SKM-1 treated with dmso at 0.1 percent for 144 hours (cell line): Measurements from ENCODE around the gene PPM1F.
A peak's percentile ranks its signal among the peaks of the same experiment; 100 is the strongest.

Source experiments
- DNase-seq: peaks from one replicate; lab custom pipeline; 2025; ENCODE audit not compliant: unreplicated experiment; lab: John Stamatoyannopoulos, UW

Gene PPM1F

GRCh38 chr22:21952586-21953571, at the start of gene PPM1F:
TSS of gene PPM1F (minus strand) at chr22:21952848. CDS start at chr22:21946048, 6,800 bp downstream.
- peak; percentile 77 for DNase-seq

GRCh38 chr22:22001664-22002525, 49.2 kb upstream of the PPM1F start:
- no peak for DNase-seq

- DNase-seq: no peak
These were observed 46.1 kb upstream of the PPM1F start for GRCh38 chr22:21998595-21999247.

- peak; percentile 21 for DNase-seq
These were observed 43.6 kb upstream of the PPM1F start for GRCh38 chr22:21996175-21996720.

DNA sequence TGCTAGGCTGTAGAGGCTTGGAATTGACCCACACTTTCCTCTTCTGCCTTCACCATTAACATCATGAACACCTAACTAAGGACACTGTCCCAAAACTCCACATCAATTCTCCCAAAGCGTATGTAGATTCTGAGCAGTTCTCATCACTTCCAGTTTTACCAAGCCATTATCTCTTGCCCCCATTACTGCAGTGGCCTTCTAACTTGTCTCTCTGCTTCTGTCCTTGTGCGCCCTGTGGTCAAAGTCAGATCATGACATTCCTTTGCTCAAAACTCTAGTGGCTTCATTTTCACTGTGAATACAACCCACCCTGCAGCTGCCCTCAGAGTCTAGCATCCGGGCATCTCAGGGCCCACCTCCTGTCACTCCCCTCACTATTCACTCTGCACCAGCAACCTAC, 43.0 kb upstream of the PPM1F start:
- DNase-seq: no peak

- DNase-seq: no peak
These were observed 42.3 kb upstream of the PPM1F start for GRCh38 chr22:21994881-21995444.

DNA sequence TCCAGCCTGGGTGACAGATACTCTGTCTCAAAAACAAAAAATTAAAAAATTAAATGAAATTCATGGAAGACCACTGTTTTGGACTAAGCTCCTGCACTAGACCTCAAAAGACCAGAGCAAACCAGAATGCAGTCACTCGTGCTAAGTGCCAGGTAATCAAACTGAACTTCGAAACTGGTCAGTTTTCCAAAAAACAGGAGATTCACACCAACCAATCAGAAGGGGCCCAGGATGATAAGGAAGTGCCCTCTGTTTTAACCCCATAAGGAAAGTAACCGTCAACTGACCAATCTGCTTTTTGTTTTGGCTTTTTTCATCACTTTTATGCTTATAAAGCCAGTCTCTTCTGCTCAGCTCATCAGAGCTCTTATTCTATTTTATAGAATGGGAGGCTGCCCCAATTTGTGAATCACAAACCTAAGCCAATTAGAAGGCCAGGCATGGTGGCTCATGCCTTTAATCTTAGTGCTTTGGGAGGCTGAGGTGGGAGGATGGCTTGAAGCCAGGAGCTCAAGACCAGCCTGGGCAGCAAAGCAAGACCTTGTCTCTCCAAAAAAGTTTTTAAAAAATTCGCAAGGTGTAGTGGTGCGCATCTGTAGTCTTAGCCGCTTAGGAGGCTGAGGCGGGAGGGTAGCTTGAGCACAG, 40.1 kb upstream of the PPM1F start:
- DNase-seq: no peak

GRCh38 chr22:21991774-21992173, 39.1 kb upstream of the PPM1F start:
- DNase-seq: no peak

GRCh38 chr22:21991304-21991596, 38.6 kb upstream of the PPM1F start:
- DNase-seq: no peak

DNA sequence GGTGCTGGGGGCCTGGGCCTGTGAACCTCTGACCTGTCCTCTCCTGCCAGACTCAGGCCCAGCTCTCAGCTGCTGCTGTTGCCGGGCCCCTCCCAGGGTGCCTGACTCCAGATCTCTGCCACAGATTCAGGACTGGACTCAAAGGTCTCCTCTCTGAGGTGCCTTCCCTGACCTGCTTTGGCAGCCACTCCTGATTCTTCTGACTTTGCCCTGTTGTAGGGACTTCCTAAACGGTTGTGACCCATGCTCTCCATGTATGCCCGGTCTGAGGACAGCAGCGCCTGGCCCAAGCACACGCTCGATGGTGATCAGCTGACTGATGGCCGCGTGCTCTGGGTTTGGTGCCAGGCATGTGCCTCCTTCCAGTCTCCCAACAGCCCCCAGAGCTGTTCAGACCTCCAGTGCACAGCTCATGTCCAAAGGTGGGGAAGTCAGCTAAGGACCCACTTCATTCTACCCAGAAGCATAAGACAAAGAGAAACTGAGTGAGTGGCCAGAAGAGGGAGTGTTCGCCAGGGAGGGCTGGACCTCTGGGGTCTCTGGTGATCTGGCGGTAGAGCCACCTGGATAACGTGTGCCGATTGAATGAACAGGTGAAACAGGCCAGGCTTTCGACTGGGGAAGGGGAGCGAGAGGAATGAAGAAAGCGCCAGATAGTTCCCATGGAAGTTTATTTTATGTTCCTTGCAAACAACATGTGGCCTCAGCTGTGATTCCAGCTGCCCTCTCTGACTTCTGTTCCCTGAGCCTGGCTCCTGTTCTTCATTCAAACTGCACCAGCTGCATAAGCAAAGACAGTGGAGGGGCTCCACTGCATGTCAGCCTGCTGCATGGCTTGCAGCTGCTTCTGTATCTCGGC, 38.0 kb upstream of the PPM1F start:
- no peak for DNase-seq

- no peak for DNase-seq
These were observed 36.4 kb upstream of the PPM1F start for GRCh38 chr22:21989049-21989448.

DNA sequence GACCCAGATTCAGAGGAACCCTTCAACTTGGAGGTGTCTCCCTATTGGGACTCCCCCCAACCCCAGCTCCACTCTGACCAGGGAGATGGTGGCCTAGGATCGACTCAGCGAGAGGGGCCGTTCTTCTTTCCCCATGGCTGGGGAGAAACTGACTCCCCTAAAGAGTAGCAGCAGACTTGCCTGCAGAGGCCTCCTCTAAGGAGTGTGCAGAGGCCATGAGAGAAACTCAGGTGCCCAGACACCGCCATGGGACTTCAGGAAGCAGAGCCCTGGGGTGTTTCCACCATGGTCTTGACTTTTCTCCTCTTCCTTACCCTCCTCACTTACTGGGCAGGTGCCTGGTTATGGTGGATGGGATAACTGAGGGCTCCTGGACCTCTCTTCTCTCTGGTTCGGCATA, 32.6 kb upstream of the PPM1F start:
- DNase-seq: no peak

- DNase-seq: peak; percentile 40
These were observed 32.1 kb upstream of the PPM1F start for GRCh38 chr22:21984793-21985192.

DNA sequence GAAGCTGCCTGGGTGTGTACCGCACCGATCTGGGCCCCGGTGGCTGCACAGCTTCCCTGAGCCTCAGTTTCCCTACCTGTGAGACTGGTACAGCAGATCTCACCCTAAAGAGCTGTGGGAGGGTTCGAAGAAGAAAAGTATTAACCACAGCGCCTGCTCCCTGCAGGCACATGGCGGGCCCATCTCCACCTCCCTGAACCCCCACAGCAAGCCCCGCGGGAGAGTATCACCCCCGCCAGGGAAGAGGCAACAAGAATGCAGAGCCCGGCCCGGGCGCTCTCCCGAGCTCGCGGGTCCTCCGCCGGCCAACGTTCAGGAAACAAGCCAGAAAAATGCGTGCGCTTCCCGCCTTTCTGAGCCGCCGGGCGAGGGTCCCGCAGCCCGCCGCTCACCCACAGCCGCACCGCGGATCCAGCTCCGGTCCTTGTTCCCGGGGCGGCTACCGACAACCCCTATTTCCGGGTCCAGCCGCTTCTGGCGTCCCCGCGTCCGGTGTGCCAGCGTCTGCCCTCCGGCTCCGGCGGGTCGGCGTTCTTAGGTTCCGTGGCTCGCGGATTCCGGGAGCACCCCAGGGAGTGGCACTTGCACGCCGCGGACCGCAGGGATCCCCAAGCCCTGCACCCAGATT, 29.8 kb upstream of the PPM1F start, which contains the start of gene TOP3B:
TOP3B (minus strand) TSS at position 450 of the 628 bp plus-strand sequence. CDS start 7,078 bp downstream, outside the sequence.
- peak; percentile 52 for DNase-seq

GRCh38 chr22:21981874-21982273, 29.2 kb upstream of the PPM1F start:
- DNase-seq: no peak

DNA sequence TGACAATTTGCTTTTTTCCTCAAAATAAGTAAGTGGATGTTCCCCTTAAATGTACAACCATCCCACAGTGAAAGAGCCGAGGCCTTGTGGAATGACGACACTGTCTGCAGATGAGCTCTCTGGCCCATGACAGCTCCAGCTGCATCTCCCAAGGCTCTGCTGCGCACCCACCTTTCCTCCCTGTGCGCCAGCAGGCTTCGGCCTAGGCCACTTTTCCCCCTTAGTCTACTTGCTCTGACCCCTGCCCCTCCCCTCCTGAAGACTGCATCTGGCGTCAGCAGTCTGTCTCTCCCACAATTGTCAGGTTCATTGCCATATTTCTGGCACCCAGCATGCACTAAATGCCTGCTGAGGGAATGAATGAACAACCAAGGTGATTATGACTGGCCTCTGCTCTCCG, 27.9 kb upstream of the PPM1F start:
- DNase-seq: no peak

- DNase-seq: no peak
These were observed 26.1 kb upstream of the PPM1F start for GRCh38 chr22:21978564-21979386.

DNA sequence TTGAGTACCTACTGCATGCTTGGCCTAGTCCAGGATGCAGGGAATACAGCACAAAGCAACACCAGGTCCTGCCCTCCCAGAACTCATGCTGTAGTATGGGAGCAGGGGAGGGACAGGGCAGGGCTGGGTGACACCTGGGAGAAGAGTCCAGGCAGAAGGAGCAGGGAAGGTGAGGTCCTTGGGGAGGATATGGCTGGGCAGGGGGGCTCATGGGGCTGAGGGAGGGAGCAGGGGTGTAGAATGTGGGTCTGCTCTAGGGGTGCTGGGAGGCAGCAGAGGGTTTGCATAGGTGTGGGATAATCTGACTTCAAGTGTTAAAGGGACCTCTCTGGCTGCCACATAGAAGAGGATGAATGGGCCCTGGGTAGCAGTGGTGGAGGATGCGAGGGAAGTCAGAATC, 25.2 kb upstream of the PPM1F start:
- no peak for DNase-seq
